Measurements from ENCODE around the gene SHISAL2B.

GRCh38 chr5:64670277-64670676 is 20.0 kb upstream of the SHISAL2B start:
- TF ChIP-seq GATA2 (IDR thresholded peaks at IDR 0.05; ENCODE audit: low read depth, low read length) (no peak), GATA3 (IDR thresholded peaks at IDR 0.05; ENCODE audit: low read depth, low read length) (no peak)
